ENCODE data around the gene MIPEP.

Gene MIPEP

GRCh38 chr13:23870356-23871140 lies 18.7 kb downstream of the MIPEP start:
- H3K9ac ChIP-seq (ENCODE audit: low read length in 5 of 5), result peak overlapping the region in 1 of 5 donors; percentile 6
- no peak overlapping the region for H3K27ac ChIP-seq (ENCODE audit: low read depth, low read length)
- no peaks in the 10 kb centered on the region for H3K4me1 ChIP-seq (ENCODE audit: control insufficient read depth in 5 of 5, insufficient read depth in 5 of 5, low read length in 5 of 5)
- H3K4me3 ChIP-seq (ENCODE audit: low read depth in 1 of 5, low read length in 5 of 5), result no peak overlapping the region
- H3K36me3 ChIP-seq (ENCODE audit: control insufficient read depth in 5 of 5, insufficient read depth in 5 of 5, low read length in 5 of 5), result peaks cover 0 to 20% (median 4%) of the 10 kb centered on the region in 5 donors
- H3K9me3 ChIP-seq (ENCODE audit: control insufficient read depth in 5 of 5, low read length in 5 of 5), result no peaks in the 10 kb centered on the region
- H3K27me3 ChIP-seq (ENCODE audit: control insufficient read depth in 5 of 5, insufficient read depth in 4 of 5, low read length in 5 of 5), result no peaks in the 10 kb centered on the region

GRCh38 chr13:23868521-23868920 lies 20.7 kb downstream of the MIPEP start:
- H3K4me3 ChIP-seq (ENCODE audit: low read depth in 1 of 5, low read length in 5 of 5), result no peak overlapping the region
- peaks cover 0 to 20% (median 3%) of the 10 kb centered on the region in 5 donors for H3K36me3 ChIP-seq (ENCODE audit: control insufficient read depth in 5 of 5, insufficient read depth in 5 of 5, low read length in 5 of 5)
- no peak overlapping the region for H3K9ac ChIP-seq (ENCODE audit: low read length in 5 of 5)
- no peaks in the 10 kb centered on the region for H3K4me1 ChIP-seq (ENCODE audit: control insufficient read depth in 5 of 5, insufficient read depth in 5 of 5, low read length in 5 of 5)
- no peaks in the 10 kb centered on the region for H3K9me3 ChIP-seq (ENCODE audit: control insufficient read depth in 5 of 5, low read length in 5 of 5)
- H3K27ac ChIP-seq (ENCODE audit: low read depth, low read length), result no peak overlapping the region
- H3K27me3 ChIP-seq (ENCODE audit: control insufficient read depth in 5 of 5, insufficient read depth in 4 of 5, low read length in 5 of 5), result no peaks in the 10 kb centered on the region

- peaks cover 0 to 20% (median 3%) of the 10 kb centered on the region in 5 donors for H3K36me3 ChIP-seq (ENCODE audit: control insufficient read depth in 5 of 5, insufficient read depth in 5 of 5, low read length in 5 of 5)
- H3K9me3 ChIP-seq (ENCODE audit: control insufficient read depth in 5 of 5, low read length in 5 of 5), result no peaks in the 10 kb centered on the region
- no peaks in the 10 kb centered on the region for H3K27me3 ChIP-seq (ENCODE audit: control insufficient read depth in 5 of 5, insufficient read depth in 4 of 5, low read length in 5 of 5)
- H3K4me1 ChIP-seq (ENCODE audit: control insufficient read depth in 5 of 5, insufficient read depth in 5 of 5, low read length in 5 of 5), result no peaks in the 10 kb centered on the region
- no peak overlapping the region for H3K4me3 ChIP-seq (ENCODE audit: low read depth in 1 of 5, low read length in 5 of 5)
- H3K9ac ChIP-seq (ENCODE audit: low read length in 5 of 5), result no peak overlapping the region
- no peak overlapping the region for H3K27ac ChIP-seq (ENCODE audit: low read depth, low read length)
Observed at GRCh38 chr13:23867027-23867491, 22.1 kb downstream of the MIPEP start.

- no peak overlapping the region for H3K27ac ChIP-seq (ENCODE audit: low read depth, low read length)
- H3K9ac ChIP-seq (ENCODE audit: low read length in 5 of 5), result no peak overlapping the region
Observed at GRCh38 chr13:23866420-23867026, 22.7 kb downstream of the MIPEP start.

GRCh38 chr13:23865906-23866305 lies 23.3 kb downstream of the MIPEP start:
- H3K4me1 ChIP-seq (ENCODE audit: control insufficient read depth in 5 of 5, insufficient read depth in 5 of 5, low read length in 5 of 5), result no peaks in the 10 kb centered on the region
- H3K27ac ChIP-seq (ENCODE audit: low read depth, low read length), result no peak overlapping the region
- H3K27me3 ChIP-seq (ENCODE audit: control insufficient read depth in 5 of 5, insufficient read depth in 4 of 5, low read length in 5 of 5), result no peaks in the 10 kb centered on the region
- H3K9ac ChIP-seq (ENCODE audit: low read length in 5 of 5), result no peak overlapping the region
- no peak overlapping the region for H3K4me3 ChIP-seq (ENCODE audit: low read depth in 1 of 5, low read length in 5 of 5)
- H3K36me3 ChIP-seq (ENCODE audit: control insufficient read depth in 5 of 5, insufficient read depth in 5 of 5, low read length in 5 of 5), result peaks cover 3 to 27% (median 6%) of the 10 kb centered on the region in 5 donors
- no peaks in the 10 kb centered on the region for H3K9me3 ChIP-seq (ENCODE audit: control insufficient read depth in 5 of 5, low read length in 5 of 5)

More at GRCh38 chr13:23866420-23867026, 22.7 kb downstream of the MIPEP start:
- Histone ChIP-seq H3K36me3 (ENCODE audit: control insufficient read depth in 5 of 5, insufficient read depth in 5 of 5, low read length in 5 of 5) (peaks cover 0 to 26% (median 4%) of the 10 kb centered on the region in 5 donors), H3K9me3 (ENCODE audit: control insufficient read depth in 5 of 5, low read length in 5 of 5) (no peaks in the 10 kb centered on the region), H3K4me1 (ENCODE audit: control insufficient read depth in 5 of 5, insufficient read depth in 5 of 5, low read length in 5 of 5) (no peaks in the 10 kb centered on the region), H3K4me3 (ENCODE audit: low read depth in 1 of 5, low read length in 5 of 5) (no peak overlapping the region), H3K27me3 (ENCODE audit: control insufficient read depth in 5 of 5, insufficient read depth in 4 of 5, low read length in 5 of 5) (no peaks in the 10 kb centered on the region)

GRCh38 chr13:23865026-23865425 lies 24.2 kb downstream of the MIPEP start:
- Histone ChIP-seq H3K4me1 (ENCODE audit: control insufficient read depth in 5 of 5, insufficient read depth in 5 of 5, low read length in 5 of 5) (no peaks in the 10 kb centered on the region), H3K36me3 (ENCODE audit: control insufficient read depth in 5 of 5, insufficient read depth in 5 of 5, low read length in 5 of 5) (peaks cover 7 to 34% (median 8%) of the 10 kb centered on the region in 5 donors)

GRCh38 chr13:23861310-23861709 lies 27.9 kb downstream of the MIPEP start:
- peaks cover 3 to 25% (median 13%) of the 10 kb centered on the region in 5 donors for H3K36me3 ChIP-seq (ENCODE audit: control insufficient read depth in 5 of 5, insufficient read depth in 5 of 5, low read length in 5 of 5)

More at GRCh38 chr13:23865026-23865425, 24.2 kb downstream of the MIPEP start:
- H3K9ac ChIP-seq (ENCODE audit: low read length in 5 of 5), result no peak overlapping the region
- H3K27me3 ChIP-seq (ENCODE audit: control insufficient read depth in 5 of 5, insufficient read depth in 4 of 5, low read length in 5 of 5), result no peaks in the 10 kb centered on the region
- no peaks in the 10 kb centered on the region for H3K9me3 ChIP-seq (ENCODE audit: control insufficient read depth in 5 of 5, low read length in 5 of 5)
- H3K27ac ChIP-seq (ENCODE audit: low read depth, low read length), result no peak overlapping the region
- no peak overlapping the region for H3K4me3 ChIP-seq (ENCODE audit: low read depth in 1 of 5, low read length in 5 of 5)

GRCh38 chr13:23859904-23860303 lies 29.3 kb downstream of the MIPEP start:
- H3K4me1 ChIP-seq (ENCODE audit: control insufficient read depth in 5 of 5, insufficient read depth in 5 of 5, low read length in 5 of 5), result no peaks in the 10 kb centered on the region
- H3K9ac ChIP-seq (ENCODE audit: low read length in 5 of 5), result no peak overlapping the region
- no peaks in the 10 kb centered on the region for H3K9me3 ChIP-seq (ENCODE audit: control insufficient read depth in 5 of 5, low read length in 5 of 5)
- no peaks in the 10 kb centered on the region for H3K27me3 ChIP-seq (ENCODE audit: control insufficient read depth in 5 of 5, insufficient read depth in 4 of 5, low read length in 5 of 5)
- peaks cover 3 to 27% (median 13%) of the 10 kb centered on the region in 5 donors for H3K36me3 ChIP-seq (ENCODE audit: control insufficient read depth in 5 of 5, insufficient read depth in 5 of 5, low read length in 5 of 5)
- H3K27ac ChIP-seq (ENCODE audit: low read depth, low read length), result no peak overlapping the region
- no peak overlapping the region for H3K4me3 ChIP-seq (ENCODE audit: low read depth in 1 of 5, low read length in 5 of 5)

More at GRCh38 chr13:23861310-23861709, 27.9 kb downstream of the MIPEP start:
- no peak overlapping the region for H3K4me3 ChIP-seq (ENCODE audit: low read depth in 1 of 5, low read length in 5 of 5)
- no peaks in the 10 kb centered on the region for H3K4me1 ChIP-seq (ENCODE audit: control insufficient read depth in 5 of 5, insufficient read depth in 5 of 5, low read length in 5 of 5)
- H3K9me3 ChIP-seq (ENCODE audit: control insufficient read depth in 5 of 5, low read length in 5 of 5), result no peaks in the 10 kb centered on the region
- no peak overlapping the region for H3K27ac ChIP-seq (ENCODE audit: low read depth, low read length)
- no peak overlapping the region for H3K9ac ChIP-seq (ENCODE audit: low read length in 5 of 5)
- H3K27me3 ChIP-seq (ENCODE audit: control insufficient read depth in 5 of 5, insufficient read depth in 4 of 5, low read length in 5 of 5), result no peaks in the 10 kb centered on the region

- no peaks in the 10 kb centered on the region for H3K27me3 ChIP-seq (ENCODE audit: control insufficient read depth in 5 of 5, insufficient read depth in 4 of 5, low read length in 5 of 5)
- no peaks in the 10 kb centered on the region for H3K4me1 ChIP-seq (ENCODE audit: control insufficient read depth in 5 of 5, insufficient read depth in 5 of 5, low read length in 5 of 5)
- H3K9ac ChIP-seq (ENCODE audit: low read length in 5 of 5), result no peak overlapping the region
- no peak overlapping the region for H3K4me3 ChIP-seq (ENCODE audit: low read depth in 1 of 5, low read length in 5 of 5)
- H3K36me3 ChIP-seq (ENCODE audit: control insufficient read depth in 5 of 5, insufficient read depth in 5 of 5, low read length in 5 of 5), result peaks cover 3 to 27% (median 13%) of the 10 kb centered on the region in 5 donors
- no peaks in the 10 kb centered on the region for H3K9me3 ChIP-seq (ENCODE audit: control insufficient read depth in 5 of 5, low read length in 5 of 5)
- no peak overlapping the region for H3K27ac ChIP-seq (ENCODE audit: low read depth, low read length)
Observed at GRCh38 chr13:23859455-23859854, 29.7 kb downstream of the MIPEP start.

- Histone ChIP-seq H3K9me3 (ENCODE audit: control insufficient read depth in 5 of 5, low read length in 5 of 5) (no peaks in the 10 kb centered on the region), H3K27ac (ENCODE audit: low read depth, low read length) (no peak overlapping the region), H3K9ac (ENCODE audit: low read length in 5 of 5) (no peak overlapping the region), H3K36me3 (ENCODE audit: control insufficient read depth in 5 of 5, insufficient read depth in 5 of 5, low read length in 5 of 5) (peaks cover 3 to 27% (median 13%) of the 10 kb centered on the region in 5 donors), H3K4me1 (ENCODE audit: control insufficient read depth in 5 of 5, insufficient read depth in 5 of 5, low read length in 5 of 5) (no peaks in the 10 kb centered on the region), H3K4me3 (ENCODE audit: low read depth in 1 of 5, low read length in 5 of 5) (no peak overlapping the region), H3K27me3 (ENCODE audit: control insufficient read depth in 5 of 5, insufficient read depth in 4 of 5, low read length in 5 of 5) (no peaks in the 10 kb centered on the region)
Observed at GRCh38 chr13:23858546-23858945, 30.7 kb downstream of the MIPEP start.

Measured in subcutaneous abdominal adipose tissue (tissue), 5 donors.